COLO829 (cell line): Measurements from ENCODE around the gene RCOR1.

Experiments used
- DNase-seq: peaks from one replicate; pipeline ENCODE4 v3.0.0; 2012; ENCODE audit warnings: low spot score

RCOR1 gene

DNA sequence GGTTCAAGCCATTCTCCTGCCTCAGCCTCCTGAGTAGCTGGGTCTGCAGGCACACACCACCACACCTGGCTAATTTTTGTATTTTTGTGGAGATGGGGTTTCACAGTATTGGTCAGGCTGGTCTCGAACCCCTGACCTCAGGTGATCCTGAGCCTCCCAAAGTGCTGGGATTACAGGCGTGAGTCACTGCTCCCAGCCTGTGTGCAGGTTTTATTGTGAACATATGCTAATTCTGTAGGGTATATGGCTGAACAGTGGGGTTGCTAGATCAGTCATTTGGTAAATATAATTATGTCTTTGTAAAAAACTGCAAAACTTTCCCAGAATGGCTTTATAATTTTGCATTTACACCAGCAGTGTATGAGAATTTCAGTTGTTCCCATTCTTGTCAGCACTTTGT, 85.9 kb downstream of the RCOR1 start:
- no peak for DNase-seq

DNA sequence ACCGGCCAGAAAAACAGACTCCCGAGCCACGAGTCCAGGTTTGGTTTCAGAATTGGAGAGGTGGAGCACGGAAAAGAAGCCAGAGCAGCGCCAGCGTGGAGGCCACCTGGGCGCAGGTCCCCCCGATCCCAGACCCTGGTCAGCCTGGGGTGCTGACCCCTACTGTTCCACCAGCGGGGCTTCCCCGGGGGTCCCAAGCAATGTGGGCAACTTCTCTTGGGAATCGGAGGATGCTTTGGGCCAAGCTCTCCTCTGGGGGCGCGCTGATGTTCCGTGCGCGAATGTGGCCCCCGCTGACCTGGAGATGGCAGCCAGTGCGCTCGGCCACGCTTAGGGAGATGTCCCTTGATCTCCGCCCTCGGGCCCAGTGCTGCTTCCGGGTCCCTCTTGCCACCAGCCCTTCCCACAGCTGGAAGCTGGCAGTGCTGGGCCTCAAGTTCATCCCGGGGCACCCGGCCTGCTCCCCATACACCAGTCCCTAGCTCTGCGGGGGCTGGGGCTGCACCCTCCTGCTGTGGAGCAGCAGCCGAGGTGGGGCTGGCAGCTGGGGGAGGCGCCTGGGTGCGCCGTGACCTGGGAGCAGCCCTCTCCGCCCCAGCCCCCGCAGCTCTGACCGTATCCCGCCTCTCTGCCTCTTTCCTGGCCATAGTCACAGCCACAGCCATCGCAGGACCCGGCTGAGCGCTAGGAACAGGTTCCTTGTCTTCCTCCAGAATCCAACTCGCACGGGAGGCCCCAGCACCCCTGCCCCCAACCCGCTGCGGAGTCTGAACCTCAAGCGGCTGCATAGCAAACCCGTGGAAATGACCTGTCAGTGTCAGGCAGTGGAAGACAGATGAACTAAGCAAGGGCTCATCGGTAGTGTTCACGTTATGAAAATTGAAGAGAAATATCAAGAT, 91.2 kb downstream of the RCOR1 start:
- DNase-seq = no peak

DNA sequence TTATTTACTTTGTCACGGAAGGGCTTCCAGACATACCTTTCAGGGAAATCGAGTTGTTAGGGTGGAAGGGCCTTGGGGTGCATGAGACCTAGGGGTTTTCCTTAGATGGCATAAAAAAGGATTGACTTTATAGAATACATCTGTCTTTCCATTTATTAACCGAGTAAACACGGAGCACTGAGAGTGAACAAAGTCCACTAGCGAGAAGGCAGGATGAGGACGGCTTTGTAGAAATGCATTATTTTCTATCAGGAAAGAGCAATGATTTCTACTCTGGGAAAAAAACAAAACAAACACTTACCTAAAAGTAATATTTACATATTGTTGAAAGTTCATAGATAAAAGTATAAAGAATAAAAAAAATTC, 91.8 kb downstream of the RCOR1 start:
- DNase-seq = no peak

DNA sequence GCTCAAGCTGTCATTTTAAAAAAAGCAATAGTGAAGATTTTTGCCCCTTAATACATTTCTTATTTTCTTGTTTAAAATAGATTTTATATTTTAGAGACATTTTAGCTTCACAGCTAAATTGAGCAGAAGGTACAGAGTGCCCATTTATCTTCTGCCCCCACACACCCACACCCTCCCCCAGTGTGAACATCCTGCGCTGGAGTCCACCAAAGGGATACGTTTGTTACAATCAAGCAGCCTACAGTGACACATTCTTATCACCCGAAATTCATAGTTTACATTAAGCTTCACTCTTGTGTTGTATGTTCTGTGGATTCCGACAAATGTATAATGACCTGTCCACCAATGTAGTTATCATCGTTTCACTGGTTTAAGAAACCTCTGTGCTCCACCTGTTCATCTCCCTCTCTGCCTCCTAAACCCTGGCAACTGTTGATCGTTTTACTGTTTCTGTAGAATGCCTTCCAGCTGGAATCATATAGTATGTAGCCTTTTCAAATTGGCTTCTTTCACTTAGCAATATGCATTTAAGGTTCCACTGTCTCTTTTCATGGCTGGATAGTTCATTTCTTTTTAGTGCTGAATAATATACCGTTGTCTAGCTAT, 93.8 kb downstream of the RCOR1 start:
- DNase-seq = no peak

DNA sequence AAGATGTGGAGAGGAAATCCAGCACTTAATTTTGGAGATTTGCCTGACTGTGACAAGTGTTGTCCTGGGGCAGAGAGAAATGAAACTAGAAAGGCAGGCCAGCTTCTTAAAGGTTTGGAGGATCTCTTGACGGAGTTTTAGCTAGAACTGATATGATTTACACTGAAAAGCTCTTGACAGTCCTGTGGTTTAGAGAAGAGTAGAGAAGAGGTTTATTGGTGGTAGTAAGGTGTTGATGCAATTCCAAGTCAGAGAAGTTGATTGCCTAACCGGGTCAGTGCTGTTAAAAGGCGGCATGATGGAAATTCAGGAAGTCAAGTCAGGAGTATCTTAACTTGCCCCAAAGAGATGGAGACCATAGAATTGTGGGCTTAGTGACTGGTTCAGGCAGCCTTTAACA, 95.8 kb downstream of the RCOR1 start:
- DNase-seq = no peak

DNA sequence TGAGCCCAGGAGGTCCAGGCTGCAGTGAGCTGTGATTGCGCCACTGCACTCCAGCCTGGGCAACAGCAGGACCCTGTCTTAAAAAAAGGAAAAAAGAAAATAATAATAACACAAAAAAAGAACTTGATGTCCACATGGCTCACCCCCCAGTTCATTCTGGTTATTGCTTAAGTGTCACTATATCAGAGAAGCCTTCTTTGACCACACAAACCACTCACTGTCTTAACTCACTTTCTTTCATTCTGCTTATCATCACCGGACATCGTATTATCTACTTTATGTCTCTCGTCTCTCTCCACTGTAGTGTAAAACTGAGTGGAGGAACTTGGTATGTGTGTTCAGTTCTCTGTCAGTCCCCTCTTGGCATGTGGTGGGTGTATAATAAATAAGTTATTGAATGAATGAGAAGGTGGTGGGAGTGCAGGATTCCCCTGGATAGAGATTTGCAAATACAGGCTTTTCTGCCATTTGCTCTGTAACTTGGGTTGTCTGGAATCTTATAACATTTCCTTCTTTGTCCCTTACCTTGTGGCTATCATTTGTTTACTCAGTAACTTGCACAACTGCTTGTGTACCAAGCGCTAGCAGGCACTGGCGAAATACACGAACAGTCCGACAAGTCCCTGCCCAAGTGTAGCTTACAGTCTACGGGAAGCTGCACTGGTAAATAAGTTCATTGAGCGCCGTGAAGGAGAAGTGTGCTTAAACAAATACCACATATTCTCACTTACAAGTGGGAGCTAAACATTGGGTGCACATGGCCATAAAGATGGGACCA, 98.2 kb downstream of the RCOR1 start:
- DNase-seq = no peak

DNA sequence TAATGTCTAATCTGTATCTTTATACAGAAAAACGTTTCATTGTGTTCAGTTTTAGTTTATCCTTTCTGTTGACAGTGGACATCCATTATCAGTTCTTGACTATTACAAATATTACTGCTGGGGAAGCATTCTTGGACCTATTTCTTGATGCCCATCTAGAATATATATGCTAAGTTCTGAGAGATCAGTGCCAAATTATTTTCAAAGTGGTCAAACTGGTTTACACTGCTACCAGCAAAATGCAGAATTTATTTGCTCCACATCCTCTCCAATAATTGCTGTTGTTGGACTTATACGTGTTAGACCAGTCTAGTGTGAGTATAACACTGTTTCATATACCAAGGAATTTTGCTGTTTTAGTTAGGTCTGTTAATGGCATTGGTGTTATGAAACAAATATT, 99.3 kb downstream of the RCOR1 start:
- no peak for DNase-seq

DNA sequence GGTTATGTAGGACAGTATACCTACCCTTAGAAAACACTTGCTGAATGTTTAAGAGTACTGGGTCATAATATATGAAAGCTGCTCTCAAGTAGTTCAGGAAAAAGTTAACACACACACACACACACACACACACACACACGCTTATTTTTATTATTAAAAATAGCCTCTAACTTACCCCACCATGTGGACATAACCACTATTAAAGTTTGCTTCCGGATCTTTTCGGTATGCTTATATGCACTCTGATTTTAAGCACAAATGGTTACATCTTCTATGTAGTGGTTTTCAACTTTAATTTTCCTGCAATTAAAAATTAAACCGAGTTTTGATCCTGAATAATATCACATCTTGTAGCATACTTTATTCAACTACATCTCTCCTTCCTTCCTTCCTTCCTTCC, 99.9 kb downstream of the RCOR1 start:
- no peak for DNase-seq

DNA sequence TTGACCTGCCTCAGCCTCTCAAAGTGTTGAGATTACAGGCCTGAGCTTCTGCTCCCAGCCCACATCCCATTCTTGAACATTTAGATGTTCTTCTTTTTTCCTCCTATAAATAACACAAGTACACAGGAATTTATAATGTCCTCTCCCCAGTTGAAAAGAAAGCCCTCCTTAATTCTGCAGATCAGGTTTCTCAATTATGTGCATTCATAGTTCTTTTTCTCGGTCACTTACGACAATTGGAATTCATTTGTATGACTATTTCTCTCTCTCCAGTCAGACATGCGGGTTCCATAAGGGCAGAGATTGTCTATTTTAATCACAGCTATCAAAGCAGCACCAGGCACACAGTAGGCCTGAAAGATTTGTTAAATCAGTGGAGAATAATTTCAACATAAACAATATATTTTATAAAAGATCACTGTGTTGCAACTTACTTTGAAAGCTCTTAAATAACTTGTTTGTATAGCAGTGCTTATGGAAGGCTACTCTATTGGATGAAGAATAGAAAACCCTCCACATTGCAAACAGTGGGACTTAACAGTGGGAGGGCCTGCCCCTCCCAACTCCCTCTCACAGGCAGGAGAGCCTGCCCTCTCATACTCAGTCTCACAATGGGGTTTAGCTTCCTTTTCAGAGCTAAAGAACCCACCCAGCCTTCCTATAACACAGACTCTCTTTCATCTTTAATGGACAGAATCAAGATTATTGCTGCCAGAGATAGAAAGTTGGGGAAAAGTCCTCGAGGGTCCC, 100.7 kb downstream of the RCOR1 start:
- DNase-seq = peak; percentile 20

DNA sequence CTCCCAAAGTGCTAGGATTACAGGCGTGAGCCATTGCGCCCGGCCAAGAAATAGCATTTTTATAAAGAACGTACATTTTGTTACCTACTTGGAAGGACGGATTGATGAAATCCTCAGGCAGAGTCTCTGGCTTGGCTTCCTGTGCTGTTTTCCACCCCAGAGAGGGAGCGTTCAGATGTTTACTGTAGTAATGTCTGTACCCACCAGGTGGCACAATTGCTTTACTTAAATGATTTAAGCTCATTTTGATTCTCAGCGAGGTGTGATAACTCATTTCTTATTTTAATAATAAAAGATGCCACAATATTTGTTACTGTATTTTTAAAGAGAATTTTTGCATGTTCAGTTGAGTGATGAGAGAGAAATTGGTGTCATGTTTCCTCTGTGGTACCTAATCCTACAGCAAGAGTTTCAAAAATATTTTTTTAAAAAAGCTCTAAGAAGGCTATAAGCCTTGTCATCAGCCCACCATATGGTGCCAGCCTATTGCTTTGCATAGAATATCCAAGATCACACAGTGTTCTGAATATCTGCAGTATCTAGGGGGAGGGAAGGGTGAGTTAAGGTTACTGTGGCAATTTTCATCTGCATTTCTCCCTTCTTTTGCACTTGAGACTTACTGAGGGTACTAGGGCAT, 102.2 kb downstream of the RCOR1 start:
- peak; percentile 73 for DNase-seq

DNA sequence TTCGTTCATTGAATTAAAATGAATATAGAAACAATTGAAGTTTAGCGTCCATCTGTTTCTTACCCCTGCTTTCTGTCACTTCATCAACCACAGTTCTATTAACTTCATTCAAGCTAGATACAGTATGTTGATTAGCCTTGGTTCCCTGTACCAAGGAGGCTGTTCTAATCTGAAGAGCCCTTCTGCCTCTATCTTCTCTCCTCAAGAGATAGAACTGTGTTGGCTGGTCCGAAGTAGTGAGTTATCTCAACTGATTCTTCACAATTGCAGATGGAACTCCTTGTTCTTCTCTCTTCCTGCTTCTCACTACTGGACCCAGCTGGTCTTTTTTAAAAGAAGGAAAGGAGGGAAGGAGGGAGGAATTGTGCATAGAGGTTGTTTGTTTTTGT, 102.7 kb downstream of the RCOR1 start:
- no peak for DNase-seq

DNA sequence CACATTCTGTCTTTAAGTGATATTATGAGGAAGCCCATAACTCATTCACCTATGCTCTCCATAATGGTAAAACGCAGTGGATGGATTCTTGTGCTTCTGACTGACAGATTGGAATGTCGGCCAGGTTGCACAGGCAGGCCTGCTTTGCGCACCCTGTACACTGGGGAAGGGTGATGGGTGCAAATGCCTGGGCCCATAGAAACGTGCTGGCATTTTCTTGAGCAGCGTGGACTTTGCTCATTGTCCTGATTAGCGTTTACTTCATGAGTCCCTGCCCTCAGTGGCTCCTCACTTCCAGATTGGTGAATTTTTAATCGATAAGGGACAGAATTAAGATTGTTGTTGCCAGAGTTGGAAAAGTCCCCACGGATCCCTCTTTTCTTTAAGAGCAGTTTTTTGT, 103.9 kb downstream of the RCOR1 start:
- no peak for DNase-seq

DNA sequence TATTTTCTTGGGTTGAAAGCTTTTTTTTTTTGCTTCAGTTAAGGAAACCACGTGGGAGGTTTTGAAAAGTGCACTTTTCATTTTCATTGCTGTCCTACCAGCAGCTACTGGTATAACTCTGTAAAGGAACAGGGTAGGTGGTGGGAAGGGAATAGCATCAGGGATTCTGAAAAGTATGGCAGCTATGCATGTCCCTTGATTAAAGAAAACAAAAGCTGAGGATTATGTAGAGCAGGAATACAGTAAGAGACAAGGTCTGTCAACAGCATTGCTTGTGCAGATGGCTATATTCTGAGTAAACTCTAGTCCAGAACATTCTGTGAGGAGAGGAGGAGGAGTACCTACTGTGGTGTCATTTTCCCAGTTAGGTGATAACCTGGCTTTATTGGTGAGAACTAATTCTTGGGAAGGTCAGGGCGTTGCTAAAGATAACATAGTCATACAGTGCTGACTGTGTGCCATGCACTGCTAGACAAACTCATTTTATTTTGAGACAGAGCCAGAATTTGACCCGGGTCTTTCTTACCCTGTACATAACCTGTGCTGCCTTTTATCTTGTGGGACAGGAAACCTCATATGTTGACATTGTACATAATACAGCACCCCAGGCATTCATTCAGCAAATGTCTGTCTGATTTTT, 104.5 kb downstream of the RCOR1 start:
- DNase-seq = no peak

DNA sequence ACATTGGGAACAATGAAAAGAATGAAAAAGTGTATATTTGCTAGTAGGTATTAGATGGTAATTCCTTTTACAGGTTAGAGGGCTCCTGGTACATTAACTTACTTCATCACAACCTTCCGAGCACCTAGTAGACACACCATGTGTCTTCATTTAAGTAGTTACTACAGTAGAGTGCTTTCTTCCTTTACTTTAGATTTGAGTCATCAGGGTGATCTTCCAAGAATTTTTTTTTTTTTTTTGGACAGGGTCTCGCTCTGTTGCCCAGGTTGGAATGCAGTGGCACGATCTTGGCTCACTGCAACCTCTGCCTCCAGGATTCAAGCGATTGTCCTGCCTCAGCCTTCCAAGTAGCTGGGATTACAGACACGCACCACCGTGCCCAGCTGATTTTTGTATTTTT, 105.1 kb downstream of the RCOR1 start:
- no peak for DNase-seq

DNA sequence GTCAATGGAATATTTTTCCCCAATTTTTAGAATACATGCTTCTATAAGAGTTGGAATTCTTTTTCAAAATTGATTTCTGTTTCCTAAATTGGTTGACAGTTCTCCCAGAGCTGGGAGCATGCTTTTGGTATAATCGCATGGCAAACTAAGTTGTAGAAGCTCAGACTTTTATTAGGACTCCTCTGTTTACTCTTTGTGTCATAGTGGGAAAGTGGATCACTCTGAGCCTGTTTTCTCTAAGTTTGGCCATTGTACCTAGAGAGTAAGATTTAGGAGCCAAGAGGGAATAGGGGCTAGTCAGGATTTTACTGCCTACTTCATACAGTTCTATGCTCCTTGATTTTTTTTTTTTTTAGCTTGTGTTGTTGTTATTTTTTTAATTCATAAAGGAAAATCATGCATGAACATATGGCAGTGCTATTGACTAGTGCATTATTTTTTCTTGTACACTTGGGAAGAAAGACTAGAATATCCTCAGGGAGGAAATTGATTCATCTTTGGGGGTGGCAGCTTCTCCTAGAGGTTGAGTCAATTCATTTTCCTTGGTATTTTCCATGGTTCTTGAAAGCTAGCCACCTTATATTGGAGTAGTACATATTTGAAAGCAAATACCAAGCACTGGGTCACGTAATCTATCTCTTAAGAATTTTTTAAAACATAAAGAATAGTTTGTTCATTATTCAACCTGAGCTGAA, 107.1 kb downstream of the RCOR1 start:
- DNase-seq = no peak

DNA sequence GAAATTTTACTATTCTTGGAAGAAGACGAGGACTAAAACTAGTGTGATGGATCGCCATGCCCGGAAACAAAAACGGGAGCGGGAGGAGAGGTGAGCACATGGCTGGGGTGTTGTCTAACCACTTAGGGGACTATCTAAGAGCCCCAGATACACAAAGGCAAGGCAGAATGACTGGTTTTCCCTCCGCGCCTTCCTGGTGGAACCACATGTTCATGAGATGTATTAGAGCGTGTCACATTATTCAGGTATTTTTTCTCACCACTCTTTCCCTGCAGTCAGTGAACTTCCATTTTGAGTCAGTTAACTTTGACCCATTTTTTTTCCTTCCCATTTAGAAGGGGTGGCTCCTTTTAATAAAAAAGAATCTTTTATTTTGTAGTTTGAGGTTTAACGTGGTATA, 116.0 kb downstream of the RCOR1 start:
- DNase-seq = no peak

DNA sequence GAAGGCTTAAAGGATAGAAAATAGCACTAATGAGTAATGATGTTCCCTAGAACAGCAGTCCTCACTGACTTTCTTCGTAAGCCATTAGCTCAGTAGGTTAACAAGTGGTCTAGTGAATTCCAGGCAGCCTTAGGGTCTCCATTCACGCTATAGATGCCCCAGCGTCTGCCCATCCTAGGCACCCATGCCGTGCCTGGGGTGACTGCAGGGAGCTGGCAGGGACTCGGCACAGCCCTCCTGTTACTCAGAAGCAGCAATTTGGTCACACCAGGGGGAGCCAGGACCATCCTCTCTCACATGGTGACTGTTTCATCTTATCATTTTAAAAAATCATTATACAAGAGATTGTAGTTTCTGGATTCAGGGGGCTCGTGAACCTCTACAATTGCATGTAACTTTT, 118.8 kb downstream of the RCOR1 start:
- no peak for DNase-seq

DNA sequence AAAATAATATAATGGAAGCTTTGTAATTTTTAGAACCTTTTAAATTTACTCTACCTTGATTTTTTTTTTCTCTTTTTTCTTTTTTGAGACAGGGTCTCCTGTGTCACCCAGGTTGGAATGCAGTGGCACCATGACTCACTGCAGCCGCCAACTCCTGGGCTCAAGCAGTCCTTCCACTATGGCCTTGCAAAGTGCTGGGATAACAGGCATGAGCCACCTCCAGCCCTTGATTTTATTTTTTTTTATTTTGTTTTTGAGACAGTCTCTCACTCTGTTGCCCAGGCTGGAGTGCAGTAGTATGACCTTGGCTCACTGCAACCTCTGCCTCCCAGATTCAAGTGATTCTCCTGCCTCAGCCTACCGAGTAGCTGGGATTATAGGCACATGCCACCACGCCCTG, 119.5 kb downstream of the RCOR1 start:
- DNase-seq = no peak

DNA sequence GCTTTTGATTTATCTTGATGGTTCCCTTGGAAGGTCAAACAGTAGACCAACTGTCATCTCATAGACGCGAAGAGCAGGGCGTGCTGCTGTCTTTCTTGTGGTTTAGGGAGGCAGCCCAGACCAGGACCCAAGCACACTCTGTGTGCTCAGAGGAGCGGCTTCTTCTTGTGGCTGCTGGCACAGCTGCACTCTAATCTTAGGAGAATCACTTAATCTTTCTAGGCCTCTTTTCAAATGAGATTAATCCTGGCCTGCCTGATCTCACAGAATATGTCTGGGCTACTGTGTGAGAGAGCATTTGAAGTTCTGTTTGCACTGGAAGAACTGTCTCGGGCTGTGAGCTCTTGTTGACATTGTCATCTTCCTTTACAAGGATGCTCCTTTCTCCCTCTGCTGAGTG, 124.8 kb downstream of the RCOR1 start:
- DNase-seq = no peak

DNA sequence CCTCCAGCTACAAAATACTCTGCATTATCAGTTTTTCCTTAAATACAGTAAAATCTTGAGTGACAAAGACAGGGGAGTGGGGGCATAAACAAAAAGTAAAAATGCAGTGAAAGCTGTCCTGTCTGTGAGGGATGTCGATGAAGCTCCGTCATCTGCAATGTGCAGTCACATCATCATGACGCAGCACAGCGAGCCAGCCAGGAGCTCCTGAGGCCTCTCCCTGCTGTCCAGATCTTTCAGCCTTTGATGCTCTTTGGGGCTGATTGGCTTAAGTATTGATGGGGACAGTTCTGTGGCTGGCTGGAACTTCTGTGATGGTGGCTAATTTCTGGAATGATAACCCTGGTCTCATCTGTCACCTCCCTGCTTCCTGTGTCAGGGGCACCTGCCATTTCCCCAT, 130.2 kb downstream of the RCOR1 start:
- DNase-seq = no peak

DNA sequence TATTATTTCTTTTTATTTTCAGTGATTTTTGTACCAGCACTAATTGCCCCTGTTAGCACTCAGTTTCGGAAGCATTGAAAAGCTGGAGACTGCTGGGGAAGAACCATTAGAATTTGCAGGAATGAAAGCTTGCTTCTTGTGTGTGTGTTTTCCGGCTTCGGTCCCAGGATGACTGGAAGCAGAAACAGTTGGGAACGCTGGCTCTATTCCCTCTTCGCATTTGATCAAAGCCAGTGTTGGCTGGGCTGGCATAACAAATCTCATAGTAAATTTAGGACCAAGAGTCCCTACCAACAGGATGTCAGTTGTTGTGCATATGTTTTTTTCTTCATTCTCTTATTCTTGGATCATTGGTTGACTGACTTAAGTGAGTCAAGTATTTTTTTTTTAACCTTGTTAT, 131.2 kb downstream of the RCOR1 start:
- DNase-seq = no peak
